ENCODE data around the gene TMEM120B. TPM values are rescaled to one million over a fixed set of nuclear protein-coding genes. Genes with fewer than 3 reads are reported as not detected.

Gene TMEM120B
- total RNA-seq, 1 experiment from 2014 or later, result 20.5 TPM

GRCh38 chr12:121715862-121716435 is 3.4 kb downstream of the TMEM120B start:
- Histone ChIP-seq H3K9ac (ENCODE audit: low read length) (no peak overlapping the region), H3K27ac (ENCODE audit: low read depth, low read length) (no peak overlapping the region), H3K36me3 (ENCODE audit: control insufficient read depth in 1 of 2, insufficient read depth in 2 of 2, low read length in 2 of 2) (peaks cover 0 to 5% of the 10 kb centered on the region in 2 experiments; a peak in 1 of 4 replicates), H4K20me1 (ENCODE audit: insufficient read depth) (no peaks in the 10 kb centered on the region), H3K4me3 (replicated peaks in 1 of 2; ENCODE audit: low read depth in 1 of 2, low read length in 2 of 2) (no peak overlapping the region), H3K4me2 (ENCODE audit: low read length) (no peak overlapping the region), H2AFZ (ENCODE audit: low read depth, low read length, poor library complexity, severe bottlenecking) (no peak overlapping the region), H3K9me3 (ENCODE audit: control insufficient read depth in 1 of 2, insufficient read depth in 1 of 2, low read depth in 1 of 2, low read length in 2 of 2) (no peaks in the 10 kb centered on the region), H3K9me2 (ENCODE audit: insufficient read depth) (no peaks in the 10 kb centered on the region), H3K79me2 (ENCODE audit: insufficient read depth, low read length) (peaks cover 68% of the 10 kb centered on the region), H3K27me3 (ENCODE audit: insufficient read depth, low read length) (no peaks in the 10 kb centered on the region), H3K4me1 (ENCODE audit: control insufficient read depth in 1 of 2, insufficient read depth in 2 of 2, low read length in 2 of 2) (peaks cover 10 to 39% of the 10 kb centered on the region in 2 experiments; a peak in 3 of 4 replicates)
- BruUV-seq (replicated peaks), result no TSS peak
- ChIA-PET POLR2A (no interaction called here), RAD21 (ENCODE audit: low non-redundant PET in 1 of 2, low total read pairs in 2 of 2, uncharacterized antibody in 2 of 2, unreplicated experiment in 2 of 2) (no interaction called here), CTCF (no interaction called here)
- ATAC-seq (no peak), DNase-seq (ENCODE audit: low read depth, low spot score) (no peak)
- intact Hi-C loops (cut with micrococcal nuclease), result no loop called here
- TF ChIP-seq EZH2 (IDR thresholded peaks at IDR 0.05) (no peak), TCF7L2 (IDR thresholded peaks at IDR 0.05; ENCODE audit: borderline replicate concordance, extremely low read depth, insufficient read depth, insufficient read length) (no peak), SRF (IDR thresholded peaks at IDR 0.05; ENCODE audit: low read depth) (no peak)

DNA sequence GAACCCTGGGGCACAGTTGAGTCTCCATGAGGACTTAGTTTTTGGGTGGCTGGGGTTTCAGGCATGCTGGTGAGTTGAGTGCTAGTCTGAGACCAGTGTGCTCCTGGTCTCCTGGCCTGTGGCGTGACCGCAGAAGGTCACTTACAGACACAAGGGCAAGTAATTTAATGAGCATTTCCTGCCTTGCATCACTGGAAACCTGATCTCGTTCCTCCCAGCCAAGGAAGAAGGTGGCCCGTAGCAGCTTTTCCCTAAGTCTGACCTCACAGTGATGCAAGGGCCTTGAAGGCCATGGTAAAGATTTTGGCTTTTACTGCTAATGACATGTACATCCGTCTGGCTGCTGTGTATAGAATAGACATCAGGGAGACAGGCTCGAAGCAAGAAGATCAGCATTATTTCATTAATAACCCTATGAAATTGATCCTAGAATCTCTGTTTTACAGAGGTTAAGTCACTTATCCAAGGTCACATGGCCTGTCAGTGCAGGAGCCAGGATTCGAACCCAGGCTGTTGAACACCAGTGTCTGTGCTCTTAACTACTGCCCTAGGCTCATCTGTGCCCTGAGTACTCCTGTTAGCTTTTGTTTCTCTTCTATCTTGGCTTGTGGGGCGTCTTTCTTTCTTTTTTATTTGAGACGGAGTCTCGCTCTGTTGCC is 4.6 kb downstream of the TMEM120B start:
- Histone ChIP-seq H2AFZ (ENCODE audit: low read depth, low read length, poor library complexity, severe bottlenecking) (no peak overlapping the region), H4K20me1 (ENCODE audit: insufficient read depth) (no peaks in the 10 kb centered on the region), H3K36me3 (ENCODE audit: control insufficient read depth in 1 of 2, insufficient read depth in 2 of 2, low read length in 2 of 2) (peaks cover 0 to 5% of the 10 kb centered on the region in 2 experiments; a peak in 1 of 4 replicates), H3K4me2 (ENCODE audit: low read length) (peak overlapping the region; percentile 5; the same call in 1 of the 2 replicates), H3K9me3 (ENCODE audit: control insufficient read depth in 1 of 2, insufficient read depth in 1 of 2, low read depth in 1 of 2, low read length in 2 of 2) (no peaks in the 10 kb centered on the region), H3K4me1 (ENCODE audit: control insufficient read depth in 1 of 2, insufficient read depth in 2 of 2, low read length in 2 of 2) (peaks cover 7 to 29% of the 10 kb centered on the region in 2 experiments; a peak in 3 of 4 replicates), H3K4me3 (replicated peaks in 1 of 2; ENCODE audit: low read depth in 1 of 2, low read length in 2 of 2) (no peak overlapping the region), H3K27me3 (ENCODE audit: insufficient read depth, low read length) (no peaks in the 10 kb centered on the region), H3K27ac (ENCODE audit: low read depth, low read length) (no peak overlapping the region), H3K9me2 (ENCODE audit: insufficient read depth) (no peaks in the 10 kb centered on the region), H3K79me2 (ENCODE audit: insufficient read depth, low read length) (peaks cover 72% of the 10 kb centered on the region), H3K9ac (ENCODE audit: low read length) (no peak overlapping the region)
- ChIA-PET POLR2A (no interaction called here), CTCF (no interaction called here), RAD21 (ENCODE audit: low non-redundant PET in 1 of 2, low total read pairs in 2 of 2, uncharacterized antibody in 2 of 2, unreplicated experiment in 2 of 2) (no interaction called here)
- no TSS peak for BruUV-seq (replicated peaks)
- intact Hi-C loops (cut with micrococcal nuclease), result no loop called here
- ATAC-seq (no peak), DNase-seq (ENCODE audit: low read depth, low spot score) (no peak)
- TF ChIP-seq FOSL1 (IDR thresholded peaks at IDR 0.05; ENCODE audit: low read depth) (no peak), SRF (IDR thresholded peaks at IDR 0.05; ENCODE audit: low read depth) (no peak), EZH2 (IDR thresholded peaks at IDR 0.05) (no peak), POLR2AphosphoS5 (IDR thresholded peaks at IDR 0.05; ENCODE audit: low read depth, low read length) (no peak), REST (IDR thresholded peaks at IDR 0.05; ENCODE audit: low read depth) (no peak), ZBTB33 (IDR thresholded peaks at IDR 0.05; ENCODE audit: extremely low read depth, insufficient replicate concordance, low read length) (no peak), ELF1 (IDR thresholded peaks at IDR 0.05; ENCODE audit: borderline replicate concordance, low read depth) (no peak), CTCF (IDR thresholded peaks at IDR 0.05 in 2 of 3, conservative IDR thresholded peaks at IDR 0.05 in 1 of 3; ENCODE audit: borderline replicate concordance in 1 of 3, insufficient read depth in 1 of 3, low read depth in 2 of 3, low read length in 2 of 3) (no peak), POLR2A (IDR thresholded peaks at IDR 0.05; ENCODE audit: borderline replicate concordance, extremely low read depth, insufficient read depth, insufficient read length) (no peak)

Data from HCT116 (cell line).